Measurements from ENCODE around the gene SLC7A10.

SLC7A10 gene

DNA sequence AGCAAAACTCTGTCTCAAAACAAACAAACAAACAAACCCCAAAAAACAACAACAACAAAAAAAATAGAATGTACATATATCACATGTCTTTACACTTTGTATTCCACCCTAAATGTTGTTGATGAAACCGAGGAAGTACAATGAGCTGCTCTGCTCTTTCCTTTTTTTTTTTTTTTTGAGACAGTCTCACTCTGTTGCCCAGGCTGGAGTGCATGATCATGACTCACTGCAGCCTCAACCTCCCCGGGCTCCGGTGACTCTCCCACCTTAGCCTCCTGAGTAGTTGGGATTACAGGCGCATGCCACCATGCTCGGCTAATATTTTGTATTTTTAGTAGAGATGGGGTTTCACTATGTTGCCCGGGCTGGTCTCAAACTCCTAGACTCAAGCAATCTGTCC lies 62.2 kb downstream of the SLC7A10 start:
- Histone ChIP-seq H3K27ac (no peak overlapping the region), H3K4me3 (no peak overlapping the region), H3K36me3 (no peaks in the 10 kb centered on the region; a peak in 3 of 22 replicates), H3K27me3 (no peaks in the 10 kb centered on the region), H4K20me1 (no peaks in the 10 kb centered on the region), H3K9ac (no peak overlapping the region), H3K4me2 (peak overlapping the region in 4 of 11 experiments; percentile 27 to 47 (median 34); a peak in 5 of 22 replicates), H3K4me1 (peaks cover 33 to 51% (median 42%) of the 10 kb centered on the region in 10 experiments), H3K9me3 (replicated peaks in 1 of 11) (peaks cover 20 to 37% (median 33%) of the 10 kb centered on the region in 11 experiments)
- no peak for TF ChIP-seq Cebpa-rat (IDR thresholded peaks at IDR 0.05)

DNA sequence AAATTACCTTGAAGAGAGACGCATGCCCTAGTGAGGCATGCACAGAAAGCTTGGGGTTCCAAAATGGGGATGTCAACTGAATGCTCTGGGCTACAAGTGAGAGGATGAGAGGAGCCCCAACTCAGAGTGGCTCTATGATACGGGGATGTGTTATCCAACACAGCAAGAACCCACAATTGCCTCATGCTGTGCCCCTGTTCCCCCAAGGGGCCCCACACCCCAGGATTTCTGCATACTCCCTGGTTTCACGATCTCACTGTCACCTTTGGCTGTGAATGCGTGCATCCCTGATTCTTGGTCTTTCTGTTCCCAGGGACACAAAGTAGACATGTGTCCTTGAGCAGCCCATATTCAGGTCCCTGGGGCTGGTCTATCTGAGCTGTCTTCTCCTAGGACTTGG lies 64.4 kb downstream of the SLC7A10 start:
- TF ChIP-seq Cebpa-rat (IDR thresholded peaks at IDR 0.05) = no peak
- Histone ChIP-seq H3K4me1 (peaks cover 41 to 67% (median 53%) of the 10 kb centered on the region in 10 experiments), H3K4me2 (peak overlapping the region; percentile 68 to 80 (median 77)), H3K9me3 (replicated peaks in 1 of 11) (peaks cover 0 to 14% (median 12%) of the 10 kb centered on the region in 11 experiments; a peak in 11 of 22 replicates), H3K4me3 (0 out of 20 replicates have a peak overlapping the region, but pooled peaks of 1 of the 10 experiments have one; percentile 6), H3K27ac (peak overlapping the region in 9 of 11 experiments; percentile 55 to 85 (median 73); a peak in 18 of 22 replicates), H3K9ac (peak overlapping the region in 4 of 11 experiments; percentile 2 to 46 (median 34); a peak in 5 of 22 replicates), H4K20me1 (no peaks in the 10 kb centered on the region), H3K27me3 (no peaks in the 10 kb centered on the region), H3K36me3 (no peaks in the 10 kb centered on the region; a peak in 2 of 22 replicates)

DNA sequence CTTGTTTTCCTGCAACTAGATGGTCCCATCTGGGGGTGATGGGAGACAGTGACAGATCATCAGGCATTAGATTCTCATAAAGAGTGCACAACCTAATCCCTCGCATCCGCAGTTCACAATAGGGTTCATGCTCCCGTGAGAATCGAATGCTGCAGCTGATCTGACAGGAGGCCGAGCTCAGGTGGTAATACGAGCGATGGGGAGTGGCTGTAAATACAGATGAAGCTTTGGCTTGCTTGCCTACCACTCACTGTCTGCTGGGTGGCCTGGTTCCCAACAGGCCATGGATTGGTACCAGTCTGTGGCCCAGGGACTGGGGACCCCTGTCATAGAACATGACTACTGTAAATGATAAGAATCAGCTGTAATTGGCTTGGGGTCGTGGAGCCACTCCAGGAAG lies 65.8 kb downstream of the SLC7A10 start:
- Histone ChIP-seq H3K4me2 (peak overlapping the region; percentile 68 to 80 (median 77)), H3K36me3 (no peaks in the 10 kb centered on the region; a peak in 2 of 22 replicates), H3K4me3 (peak overlapping the region in 1 of 10 experiments; percentile 11; a peak in 1 of 20 replicates), H3K9me3 (replicated peaks in 1 of 11) (peaks cover 0 to 14% (median 12%) of the 10 kb centered on the region in 11 experiments; a peak in 11 of 22 replicates), H3K27ac (peak overlapping the region in 10 of 11 experiments; percentile 33 to 85 (median 72); a peak in 19 of 22 replicates), H3K27me3 (no peaks in the 10 kb centered on the region), H3K4me1 (peaks cover 41 to 74% (median 55%) of the 10 kb centered on the region in 10 experiments), H4K20me1 (no peaks in the 10 kb centered on the region), H3K9ac (peak overlapping the region in 5 of 11 experiments; percentile 24 to 60 (median 42); a peak in 7 of 22 replicates)
- TF ChIP-seq Cebpa-rat (IDR thresholded peaks at IDR 0.05) = no peak

- no peaks in the 10 kb centered on the region for H3K27me3 ChIP-seq
- peak overlapping the region in 2 of 11 experiments; percentile 84 to 85; a peak in 1 of 22 replicates for H3K27ac ChIP-seq
- H3K9me3 ChIP-seq (replicated peaks in 1 of 11) = peaks cover 0 to 14% (median 12%) of the 10 kb centered on the region in 11 experiments; a peak in 11 of 22 replicates
- no peak for TF ChIP-seq Cebpa-rat (IDR thresholded peaks at IDR 0.05)
- no peaks in the 10 kb centered on the region for H4K20me1 ChIP-seq
- peaks cover 41 to 74% (median 55%) of the 10 kb centered on the region in 10 experiments for H3K4me1 ChIP-seq
- H3K4me3 ChIP-seq = no peak overlapping the region; a peak in 1 of 20 replicates
- H3K4me2 ChIP-seq = peak overlapping the region in 7 of 11 experiments; percentile 68 to 83 (median 75); a peak in 8 of 22 replicates
- H3K9ac ChIP-seq = no peak overlapping the region
- H3K36me3 ChIP-seq = no peaks in the 10 kb centered on the region; a peak in 2 of 22 replicates
Measured at GRCh38 chr19:33159149-33159548, 66.5 kb downstream of the SLC7A10 start.

Measured in BLaER1 treated with 17β-estradiol and CSF1 and Interleukin-3, amounts not matched to agents 10 nM and 100 nM (cell line).